Stimulated activated effector memory CD8-positive, alpha-beta T cell treated with anti-CD3 and anti-CD28 coated beads, Interleukin-12 subunit alpha, Interleukin-12 subunit beta, amount 100 ng/mL, for 72 hours (primary cell): ENCODE results near the gene MAGEC1.
"Not testable (repeated sequence)": the region's sequence is repeated elsewhere in the genome, so short reads cannot be mapped to it uniquely, and the experiment has no call there.

Source experiments
- ATAC-seq: fragments of 150-1000 bp; cut with Tn5 transposase; 2 replicates; pipeline ENCODE4 v1.10.0; 2021
- DNase-seq, 2 donors: peaks; one replicate each; pipeline ENCODE4 v3.0.0; 2021 to 2022; ENCODE audit warnings: low spot score in 2 of 2
- H3K27ac Mint-ChIP-seq: one replicate; pipeline ENCODE4 v1.8.0; 2022; ENCODE audit warnings: mild to moderate bottlenecking, mixed read lengths
- H3K36me3 Mint-ChIP-seq: one replicate; pipeline ENCODE4 v1.8.0; 2022; ENCODE audit warnings: mild to moderate bottlenecking, mixed read lengths
- H3K4me1 Mint-ChIP-seq: one replicate; pipeline ENCODE4 v1.8.0; 2022; ENCODE audit warnings: mixed read lengths
- H3K4me3 Mint-ChIP-seq: one replicate; pipeline ENCODE4 v1.8.0; 2022; ENCODE audit warnings: mild to moderate bottlenecking, mixed read lengths
- H3K9me3 Mint-ChIP-seq: one replicate; pipeline ENCODE4 v1.8.0; 2022; ENCODE audit warnings: mixed read lengths

MAGEC1 gene

DNA sequence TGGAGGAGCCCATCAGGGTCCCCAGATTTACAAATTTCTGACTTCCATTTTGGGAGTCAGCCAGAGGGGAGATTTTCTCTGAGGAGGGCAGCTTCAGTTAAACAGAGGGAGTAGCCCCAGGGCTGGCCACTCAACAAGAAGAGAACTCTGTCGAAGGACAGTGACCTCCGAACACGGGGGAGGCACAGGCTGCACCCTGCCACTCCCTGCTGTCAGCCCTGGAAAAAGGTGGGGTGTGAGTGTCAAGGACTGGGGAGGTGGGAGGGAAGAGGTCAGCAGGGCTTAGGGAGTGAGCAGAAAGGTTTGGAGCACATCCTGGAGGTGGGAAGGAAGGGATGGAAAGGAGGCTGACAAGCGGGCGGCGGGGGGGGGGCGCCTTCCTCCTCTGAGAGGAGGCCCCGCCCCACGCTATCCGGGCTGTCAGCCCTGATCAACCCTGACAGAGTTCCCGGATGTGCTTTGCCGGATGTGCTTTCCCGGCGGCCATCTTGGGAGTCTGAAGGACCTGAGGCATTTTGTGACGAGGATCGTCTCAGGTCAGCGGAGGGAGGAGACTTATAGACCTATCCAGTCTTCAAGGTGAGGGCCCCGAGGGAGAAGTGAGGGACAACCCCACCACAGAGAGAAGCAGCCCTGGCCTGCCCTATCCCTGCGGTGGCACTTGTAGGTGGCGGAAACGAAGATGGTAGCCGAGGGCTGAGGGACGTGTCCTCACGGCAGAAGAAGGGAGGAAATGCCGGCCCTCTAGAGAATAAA lies at the start of gene MAGEC1:
TSS of gene MAGEC1 (plus strand) at position 495 of the 756 bp plus-strand sequence. CDS start 1,179 bp downstream, outside the sequence.
- Mint-ChIP-seq H3K9me3 (peaks cover 15% of the 10 kb centered on the region), H3K27ac (no peak within 1 kb of the TSS), H3K4me1 (no peaks in the 10 kb centered on the region), H3K36me3 (peaks cover 5% of the 10 kb centered on the region), H3K4me3 (no peak within 1 kb of the TSS)
- DNase-seq, result no peak
- ATAC-seq, result no peak

DNA sequence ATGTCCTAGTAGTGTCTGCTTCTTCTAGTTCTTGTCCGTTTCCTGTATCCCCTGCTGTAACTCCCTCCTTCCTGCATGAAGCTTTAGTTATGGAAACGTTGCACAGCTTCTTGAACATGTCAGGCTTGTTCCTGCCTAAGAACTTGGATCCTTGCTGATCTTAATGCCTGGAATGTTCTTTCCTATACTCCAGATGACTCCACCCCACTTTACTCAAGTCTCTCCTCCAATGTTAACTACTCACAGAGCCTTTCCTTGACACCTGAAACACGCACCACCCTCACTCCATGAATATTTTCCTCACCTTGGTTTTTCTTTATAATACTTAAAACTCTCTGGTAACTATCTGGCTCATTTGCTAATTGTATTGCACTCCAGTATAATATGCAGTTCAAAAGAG lies 46.2 kb upstream of the MAGEC1 start:
- H3K9me3 Mint-ChIP-seq, result peaks cover 3% of the 10 kb centered on the region
- DNase-seq, result no peak
- no peak overlapping the region for H3K27ac Mint-ChIP-seq
- H3K4me3 Mint-ChIP-seq, result no peak overlapping the region
- H3K4me1 Mint-ChIP-seq, result no peaks in the 10 kb centered on the region
- ATAC-seq, result no peak
- H3K36me3 Mint-ChIP-seq, result peaks cover 6% of the 10 kb centered on the region

GRCh38 chrX:141879616-141880015 lies 24.1 kb upstream of the MAGEC1 start:
- no peaks in the 10 kb centered on the region for H3K36me3 Mint-ChIP-seq
- H3K9me3 Mint-ChIP-seq, result no peaks in the 10 kb centered on the region
- no peak overlapping the region for H3K4me3 Mint-ChIP-seq
- H3K27ac Mint-ChIP-seq, result no peak overlapping the region
- ATAC-seq (no peak), DNase-seq (no peak)
- no peaks in the 10 kb centered on the region for H3K4me1 Mint-ChIP-seq

DNA sequence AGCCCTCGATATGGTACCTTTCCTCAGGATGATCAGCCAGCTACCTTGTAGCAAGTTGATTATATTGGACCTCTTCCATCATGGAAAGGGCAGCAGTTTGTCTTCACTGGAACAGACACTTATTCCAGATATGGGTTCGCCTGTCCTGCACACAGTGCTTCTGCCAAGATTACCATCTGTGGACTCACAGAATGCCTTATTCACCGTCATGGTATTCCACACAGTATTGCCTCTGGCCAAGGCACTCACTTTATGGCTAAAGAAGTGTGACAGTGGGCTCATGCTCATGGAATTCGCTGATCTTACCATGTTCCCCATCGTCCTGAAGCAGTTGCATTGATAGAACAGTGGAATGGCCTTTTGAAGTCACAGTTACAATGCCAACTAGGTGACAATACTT lies 14.9 kb upstream of the MAGEC1 start:
- ATAC-seq, H3K4me1 Mint-ChIP-seq, H3K27ac Mint-ChIP-seq, H3K9me3 Mint-ChIP-seq, DNase-seq, H3K36me3 Mint-ChIP-seq, H3K4me3 Mint-ChIP-seq: not testable (repeated sequence)

GRCh38 chrX:141894733-141895132 lies 9.0 kb upstream of the MAGEC1 start:
- DNase-seq (no peak), ATAC-seq (no peak)
- H3K4me1 Mint-ChIP-seq, result no peaks in the 10 kb centered on the region
- H3K9me3 Mint-ChIP-seq, result peaks cover 5% of the 10 kb centered on the region
- no peaks in the 10 kb centered on the region for H3K36me3 Mint-ChIP-seq
- H3K4me3 Mint-ChIP-seq, result no peak overlapping the region
- no peak overlapping the region for H3K27ac Mint-ChIP-seq

DNA sequence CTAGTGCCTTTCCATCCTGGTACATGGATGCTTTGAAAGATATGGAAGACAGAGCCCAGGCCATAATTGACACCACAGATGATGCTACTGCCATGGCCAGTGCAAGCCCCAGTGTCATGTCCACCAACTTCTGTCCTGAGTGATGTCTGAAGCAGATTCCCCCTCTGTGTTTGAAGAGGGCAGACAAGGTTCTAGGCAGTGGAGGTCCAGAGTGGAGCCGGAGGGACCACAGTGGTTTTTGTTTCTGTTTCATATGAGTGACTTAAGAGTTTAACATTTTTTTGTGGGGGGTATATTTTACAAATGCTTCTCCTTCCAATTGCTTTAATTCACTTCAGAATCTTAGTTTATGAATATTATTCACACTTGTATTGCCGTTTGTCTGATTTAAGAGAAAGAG lies 6.0 kb upstream of the MAGEC1 start:
- Mint-ChIP-seq H3K4me3 (no peak overlapping the region), H3K27ac (no peak overlapping the region), H3K9me3 (peaks cover 5% of the 10 kb centered on the region), H3K4me1 (no peaks in the 10 kb centered on the region), H3K36me3 (peaks cover 1% of the 10 kb centered on the region)
- no peak for DNase-seq
- ATAC-seq, result no peak

- no peak overlapping the region for H3K27ac Mint-ChIP-seq
- H3K4me1 Mint-ChIP-seq, result no peaks in the 10 kb centered on the region
- ATAC-seq (no peak), DNase-seq (no peak)
- no peak overlapping the region for H3K4me3 Mint-ChIP-seq
- peaks cover 13% of the 10 kb centered on the region for H3K9me3 Mint-ChIP-seq
- peaks cover 5% of the 10 kb centered on the region for H3K36me3 Mint-ChIP-seq
Measured at GRCh38 chrX:141902366-141902765, 1.3 kb upstream of the MAGEC1 start.

- H3K9me3 Mint-ChIP-seq, result peaks cover 15% of the 10 kb centered on the region
- no peak overlapping the region for H3K4me3 Mint-ChIP-seq
- peaks cover 5% of the 10 kb centered on the region for H3K36me3 Mint-ChIP-seq
- H3K27ac Mint-ChIP-seq, result no peak overlapping the region
- DNase-seq, result no peak
- ATAC-seq, result no peak
- H3K4me1 Mint-ChIP-seq, result no peaks in the 10 kb centered on the region
Measured at GRCh38 chrX:141904262-141904661, 568 bp downstream of the MAGEC1 start.

GRCh38 chrX:141917801-141918200 lies 14.1 kb downstream of the MAGEC1 start:
- H3K9me3 Mint-ChIP-seq, result peaks cover 3% of the 10 kb centered on the region
- no peak overlapping the region for H3K4me3 Mint-ChIP-seq
- ATAC-seq (no peak), DNase-seq (no peak)
- H3K27ac Mint-ChIP-seq, result no peak overlapping the region
- no peaks in the 10 kb centered on the region for H3K36me3 Mint-ChIP-seq
- H3K4me1 Mint-ChIP-seq, result no peaks in the 10 kb centered on the region

DNA sequence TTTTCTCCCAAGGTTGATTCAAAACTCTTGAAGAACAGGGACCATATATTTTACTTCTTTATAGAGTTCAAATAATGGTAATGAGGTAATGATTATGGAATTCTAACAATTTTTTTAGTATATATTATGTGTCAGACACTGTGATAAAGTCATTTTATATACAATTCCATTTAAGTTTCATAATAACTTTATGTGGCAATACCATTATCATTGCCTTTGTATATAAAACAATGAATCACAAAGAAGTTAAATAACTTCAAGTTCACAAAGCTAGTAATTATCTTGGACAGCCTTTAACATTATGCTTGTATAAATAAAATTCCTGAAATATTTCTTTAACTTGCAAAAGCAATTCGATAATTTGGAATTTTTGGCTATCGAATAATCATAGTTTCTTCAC lies 20.6 kb downstream of the MAGEC1 start:
- H3K4me1 Mint-ChIP-seq, result no peaks in the 10 kb centered on the region
- H3K4me3 Mint-ChIP-seq, result no peak overlapping the region
- no peak for ATAC-seq
- H3K9me3 Mint-ChIP-seq, result peaks cover 3% of the 10 kb centered on the region
- no peak overlapping the region for H3K27ac Mint-ChIP-seq
- H3K36me3 Mint-ChIP-seq, result no peaks in the 10 kb centered on the region
- no peak for DNase-seq

DNA sequence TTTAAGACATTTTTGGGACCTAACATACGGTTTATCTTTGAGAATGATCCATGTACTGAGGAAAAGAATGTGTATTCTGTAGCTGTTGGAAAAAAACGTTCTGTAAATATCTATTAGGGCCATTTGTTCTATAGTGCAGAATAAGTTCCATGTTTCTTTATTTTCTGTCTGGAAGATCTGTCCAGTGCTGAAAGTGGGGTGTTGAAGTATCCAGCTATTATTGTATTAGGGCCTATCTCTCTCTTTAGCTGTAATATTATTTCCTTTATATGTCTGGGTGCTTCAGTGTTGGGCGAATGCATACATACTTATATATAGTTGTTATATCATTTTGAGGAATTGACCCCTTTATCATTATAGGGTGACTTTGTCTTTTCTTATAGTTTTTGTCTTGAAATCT lies 24.7 kb downstream of the MAGEC1 start:
- Mint-ChIP-seq H3K4me1 (no peaks in the 10 kb centered on the region), H3K4me3 (no peak overlapping the region), H3K9me3 (peaks cover under 1% of the 10 kb centered on the region), H3K27ac (no peak overlapping the region), H3K36me3 (no peaks in the 10 kb centered on the region)
- DNase-seq, result no peak
- no peak for ATAC-seq

DNA sequence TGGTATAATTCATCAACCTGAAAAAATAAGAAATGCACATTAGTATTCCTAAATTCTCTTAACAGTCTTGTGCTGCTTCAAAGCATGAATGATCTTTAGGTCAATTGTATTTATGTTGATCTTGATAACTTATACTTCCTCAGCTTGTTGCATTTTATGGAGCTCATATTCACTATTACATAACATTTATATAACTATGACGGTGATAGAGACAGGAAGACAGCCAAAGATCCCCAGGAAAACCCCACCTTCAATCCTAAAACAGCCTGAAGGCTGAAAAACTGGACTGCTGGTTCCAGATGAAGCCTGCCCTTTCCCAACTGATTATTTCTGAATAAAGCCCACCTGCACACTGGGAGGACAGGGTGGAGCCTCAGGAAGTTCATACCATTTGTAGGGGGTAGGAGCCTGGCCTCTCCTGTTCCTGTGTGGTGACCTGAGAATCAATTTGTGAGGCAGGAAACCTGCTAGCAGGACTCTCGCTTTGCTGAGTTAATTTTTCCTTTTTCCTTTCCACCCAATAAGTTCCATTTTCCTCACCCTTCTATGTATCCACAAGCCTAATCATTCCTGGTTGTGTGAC lies 30.5 kb downstream of the MAGEC1 start:
- H3K36me3 Mint-ChIP-seq, result no peaks in the 10 kb centered on the region
- no peaks in the 10 kb centered on the region for H3K4me1 Mint-ChIP-seq
- ATAC-seq (no peak), DNase-seq (no peak)
- no peak overlapping the region for H3K27ac Mint-ChIP-seq
- no peak overlapping the region for H3K4me3 Mint-ChIP-seq
- H3K9me3 Mint-ChIP-seq, result no peaks in the 10 kb centered on the region

GRCh38 chrX:141935645-141936044 lies 32.0 kb downstream of the MAGEC1 start:
- no peaks in the 10 kb centered on the region for H3K36me3 Mint-ChIP-seq
- no peak overlapping the region for H3K4me3 Mint-ChIP-seq
- no peak for DNase-seq
- no peaks in the 10 kb centered on the region for H3K9me3 Mint-ChIP-seq
- no peak for ATAC-seq
- H3K4me1 Mint-ChIP-seq, result no peaks in the 10 kb centered on the region
- no peak overlapping the region for H3K27ac Mint-ChIP-seq

- no peak overlapping the region for H3K27ac Mint-ChIP-seq
- no peak overlapping the region for H3K4me3 Mint-ChIP-seq
- H3K9me3 Mint-ChIP-seq, result no peaks in the 10 kb centered on the region
- no peaks in the 10 kb centered on the region for H3K4me1 Mint-ChIP-seq
- H3K36me3 Mint-ChIP-seq, result no peaks in the 10 kb centered on the region
- DNase-seq (no peak), ATAC-seq (no peak)
Measured at GRCh38 chrX:141936080-141936479, 32.4 kb downstream of the MAGEC1 start.

DNA sequence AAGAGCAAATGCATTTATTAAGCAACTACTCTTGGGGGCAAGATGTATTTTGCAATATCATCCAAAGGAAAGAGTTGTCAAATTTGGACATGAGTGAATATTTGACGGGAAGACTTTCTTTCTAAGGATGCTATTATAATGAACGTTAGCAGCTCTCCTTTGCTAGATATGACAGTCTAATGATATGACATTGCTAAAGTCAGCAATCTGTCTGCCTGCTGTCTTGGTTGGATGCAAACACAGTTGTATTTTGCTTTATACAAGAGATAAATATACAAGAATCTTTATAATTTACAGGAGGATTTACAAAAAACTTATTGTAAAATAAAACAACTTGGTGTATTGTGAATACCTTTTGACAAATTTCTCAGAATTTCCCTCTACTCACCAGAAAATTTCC lies 37.5 kb downstream of the MAGEC1 start:
- ATAC-seq, result no peak
- DNase-seq, result no peak
- Mint-ChIP-seq H3K4me3 (no peak overlapping the region), H3K36me3 (no peaks in the 10 kb centered on the region), H3K9me3 (no peaks in the 10 kb centered on the region), H3K4me1 (no peaks in the 10 kb centered on the region), H3K27ac (no peak overlapping the region)

DNA sequence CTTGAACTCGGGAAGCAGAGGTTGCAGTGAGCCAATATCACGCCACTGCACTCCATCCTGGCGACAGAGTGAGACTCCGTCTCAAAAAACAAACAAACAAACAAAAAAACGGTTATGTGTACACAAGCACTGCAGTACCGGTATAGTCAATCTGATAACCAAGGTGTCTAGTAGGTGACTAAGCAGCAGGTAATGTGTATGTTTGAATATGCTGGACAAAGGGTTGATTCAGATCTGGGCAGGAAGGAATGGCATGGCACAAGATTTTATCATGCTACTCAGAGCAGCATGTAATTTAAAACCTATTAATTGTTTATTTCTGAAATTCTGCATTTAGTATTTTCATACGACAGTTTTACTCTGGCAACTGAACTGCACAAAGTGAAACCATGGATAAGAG lies 41.7 kb downstream of the MAGEC1 start:
- ATAC-seq, result no peak
- Mint-ChIP-seq H3K4me3 (no peak overlapping the region), H3K36me3 (no peaks in the 10 kb centered on the region), H3K4me1 (no peaks in the 10 kb centered on the region), H3K27ac (no peak overlapping the region), H3K9me3 (peaks cover 7% of the 10 kb centered on the region)
- DNase-seq, result no peak
